ENCODE results near the gene PTPRG.

The PTPRG gene

DNA sequence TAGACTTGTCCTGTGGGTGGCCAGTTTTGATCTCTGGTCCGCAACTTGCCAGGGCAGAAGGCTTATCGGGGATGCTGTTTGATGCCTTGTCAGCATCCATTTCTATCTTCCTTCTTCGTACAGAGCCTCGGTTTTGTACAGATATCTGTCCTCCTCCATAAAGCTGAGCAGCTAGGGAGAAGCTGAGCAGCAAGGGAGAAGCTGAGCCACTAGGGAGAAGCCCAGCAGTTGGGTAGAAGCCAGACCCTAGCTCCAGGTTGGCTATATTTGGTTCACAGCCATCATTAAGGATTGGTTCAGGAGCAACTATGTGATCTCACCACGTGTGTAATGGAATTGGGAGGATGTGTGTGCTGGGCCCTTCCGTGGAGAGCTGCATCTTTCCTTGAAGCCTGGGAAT, 46.7 kb downstream of the PTPRG start:
- no peaks in the 10 kb centered on the region for H3K79me2 ChIP-seq (ENCODE audit: control insufficient read depth, low read length)
- H3K4me1 ChIP-seq (ENCODE audit: control insufficient read depth, low read length): no peaks in the 10 kb centered on the region
- H3K4me3 ChIP-seq (ENCODE audit: low read length): no peak overlapping the region
- H3K9me2 ChIP-seq (replicated peaks; ENCODE audit: control insufficient read depth, low read length): no peaks in the 10 kb centered on the region
- no peaks in the 10 kb centered on the region for H3K27me3 ChIP-seq (ENCODE audit: control insufficient read depth, low read length)
- no peaks in the 10 kb centered on the region for H3K9me3 ChIP-seq (ENCODE audit: control insufficient read depth, insufficient read depth, low read length)
- TF ChIP-seq, protein P1, sequence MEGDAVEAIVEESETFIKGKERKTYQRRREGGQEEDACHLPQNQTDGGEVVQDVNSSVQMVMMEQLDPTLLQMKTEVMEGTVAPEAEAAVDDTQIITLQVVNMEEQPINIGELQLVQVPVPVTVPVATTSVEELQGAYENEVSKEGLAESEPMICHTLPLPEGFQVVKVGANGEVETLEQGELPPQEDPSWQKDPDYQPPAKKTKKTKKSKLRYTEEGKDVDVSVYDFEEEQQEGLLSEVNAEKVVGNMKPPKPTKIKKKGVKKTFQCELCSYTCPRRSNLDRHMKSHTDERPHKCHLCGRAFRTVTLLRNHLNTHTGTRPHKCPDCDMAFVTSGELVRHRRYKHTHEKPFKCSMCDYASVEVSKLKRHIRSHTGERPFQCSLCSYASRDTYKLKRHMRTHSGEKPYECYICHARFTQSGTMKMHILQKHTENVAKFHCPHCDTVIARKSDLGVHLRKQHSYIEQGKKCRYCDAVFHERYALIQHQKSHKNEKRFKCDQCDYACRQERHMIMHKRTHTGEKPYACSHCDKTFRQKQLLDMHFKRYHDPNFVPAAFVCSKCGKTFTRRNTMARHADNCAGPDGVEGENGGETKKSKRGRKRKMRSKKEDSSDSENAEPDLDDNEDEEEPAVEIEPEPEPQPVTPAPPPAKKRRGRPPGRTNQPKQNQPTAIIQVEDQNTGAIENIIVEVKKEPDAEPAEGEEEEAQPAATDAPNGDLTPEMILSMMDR (IDR thresholded peaks at IDR 0.05; ENCODE audit: low read depth, low read length, poor library complexity, severe bottlenecking): no peak
- no peak for TF ChIP-seq EZH2phosphoT487 (IDR thresholded peaks at IDR 0.05; ENCODE audit: borderline replicate concordance, low read length)
- H3K4me2 ChIP-seq (ENCODE audit: low read length): no peak overlapping the region
- H3F3A ChIP-seq (ENCODE audit: control insufficient read depth, insufficient read depth): no peaks in the 10 kb centered on the region
- H3K27ac ChIP-seq (ENCODE audit: low read depth, low read length): no peak overlapping the region
- no peaks in the 10 kb centered on the region for H4K20me1 ChIP-seq (ENCODE audit: control insufficient read depth, insufficient read depth, low read depth, low read length)
- no peaks in the 10 kb centered on the region for H3K36me3 ChIP-seq (ENCODE audit: control insufficient read depth, low read length)

DNA sequence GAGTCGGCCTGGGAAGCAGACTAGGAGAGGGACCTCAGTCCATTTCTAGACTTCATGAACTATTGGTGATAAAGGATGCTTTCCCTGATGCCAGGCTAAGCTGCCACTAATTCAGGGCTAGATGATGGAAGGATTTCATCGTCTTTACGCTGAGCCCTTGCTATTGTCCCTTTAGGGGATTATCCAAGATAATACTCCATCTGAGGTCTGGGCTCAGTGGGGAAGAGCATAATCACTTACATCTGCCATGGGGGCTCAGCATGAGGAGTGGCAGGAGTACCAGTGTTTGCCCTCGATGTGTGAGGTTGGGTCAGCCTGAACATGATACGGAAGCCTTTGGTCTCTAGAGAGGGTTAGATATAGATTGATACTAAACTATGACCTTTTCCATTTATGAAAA, 47.3 kb downstream of the PTPRG start:
- no peaks in the 10 kb centered on the region for H3K9me2 ChIP-seq (replicated peaks; ENCODE audit: control insufficient read depth, low read length)
- H4K20me1 ChIP-seq (ENCODE audit: control insufficient read depth, insufficient read depth, low read depth, low read length): no peaks in the 10 kb centered on the region
- no peaks in the 10 kb centered on the region for H3K79me2 ChIP-seq (ENCODE audit: control insufficient read depth, low read length)
- H3K4me3 ChIP-seq (ENCODE audit: low read length): no peak overlapping the region
- no peaks in the 10 kb centered on the region for H3F3A ChIP-seq (ENCODE audit: control insufficient read depth, insufficient read depth)
- no peak for TF ChIP-seq EZH2phosphoT487 (IDR thresholded peaks at IDR 0.05; ENCODE audit: borderline replicate concordance, low read length)
- TF ChIP-seq, protein P1 (IDR thresholded peaks at IDR 0.05; ENCODE audit: low read depth, low read length, poor library complexity, severe bottlenecking): no peak
- no peaks in the 10 kb centered on the region for H3K4me1 ChIP-seq (ENCODE audit: control insufficient read depth, low read length)
- H3K36me3 ChIP-seq (ENCODE audit: control insufficient read depth, low read length): no peaks in the 10 kb centered on the region
- H3K9me3 ChIP-seq (ENCODE audit: control insufficient read depth, insufficient read depth, low read length): no peaks in the 10 kb centered on the region
- H3K27me3 ChIP-seq (ENCODE audit: control insufficient read depth, low read length): no peaks in the 10 kb centered on the region
- H3K27ac ChIP-seq (ENCODE audit: low read depth, low read length): no peak overlapping the region
- H3K4me2 ChIP-seq (ENCODE audit: low read length): no peak overlapping the region

DNA sequence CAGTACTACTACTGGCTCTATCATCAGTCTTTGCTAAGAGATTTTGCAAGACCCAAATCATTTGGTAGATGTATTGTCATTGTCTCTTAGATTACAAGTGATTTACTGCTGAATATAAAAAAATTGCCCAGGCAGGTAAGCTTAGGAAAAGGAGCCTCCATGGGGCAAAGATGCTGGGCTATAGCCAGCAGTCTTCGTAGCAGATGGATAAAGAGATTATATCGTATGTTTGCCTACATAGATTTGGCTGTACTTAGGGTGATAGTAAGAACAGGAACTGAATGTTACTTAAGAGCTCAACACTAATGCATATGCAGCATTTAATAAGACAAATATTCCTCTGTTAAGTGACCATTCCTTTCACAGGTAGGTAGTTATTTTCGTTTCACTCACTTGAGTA, 48.9 kb downstream of the PTPRG start:
- no peaks in the 10 kb centered on the region for H3K27me3 ChIP-seq (ENCODE audit: control insufficient read depth, low read length)
- no peak overlapping the region for H3K4me3 ChIP-seq (ENCODE audit: low read length)
- no peaks in the 10 kb centered on the region for H3K9me2 ChIP-seq (replicated peaks; ENCODE audit: control insufficient read depth, low read length)
- H3K4me2 ChIP-seq (ENCODE audit: low read length): no peak overlapping the region
- TF ChIP-seq, protein P1 (IDR thresholded peaks at IDR 0.05; ENCODE audit: low read depth, low read length, poor library complexity, severe bottlenecking): no peak
- no peak for TF ChIP-seq EZH2phosphoT487 (IDR thresholded peaks at IDR 0.05; ENCODE audit: borderline replicate concordance, low read length)
- H3K4me1 ChIP-seq (ENCODE audit: control insufficient read depth, low read length): no peaks in the 10 kb centered on the region
- no peaks in the 10 kb centered on the region for H3K36me3 ChIP-seq (ENCODE audit: control insufficient read depth, low read length)
- H3F3A ChIP-seq (ENCODE audit: control insufficient read depth, insufficient read depth): no peaks in the 10 kb centered on the region
- H4K20me1 ChIP-seq (ENCODE audit: control insufficient read depth, insufficient read depth, low read depth, low read length): no peaks in the 10 kb centered on the region
- H3K79me2 ChIP-seq (ENCODE audit: control insufficient read depth, low read length): no peaks in the 10 kb centered on the region
- H3K27ac ChIP-seq (ENCODE audit: low read depth, low read length): no peak overlapping the region
- no peaks in the 10 kb centered on the region for H3K9me3 ChIP-seq (ENCODE audit: control insufficient read depth, insufficient read depth, low read length)

Measured in DOHH2 (cell line).